HG02571 (cell line): Measurements from ENCODE around the gene TMEM17.
"Not testable (repeated sequence)": the region's sequence is repeated elsewhere in the genome, so short reads cannot be mapped to it uniquely, and the experiment has no call there.

Experiments
- ATAC-seq: cut with Tn5 transposase; IDR thresholded peaks from one replicate; pipeline ENCODE4 v1.9.1; 2021; ENCODE audit warnings: mild to moderate bottlenecking, moderate library complexity; ENCODE audit not compliant: unreplicated experiment

TMEM17 gene

DNA sequence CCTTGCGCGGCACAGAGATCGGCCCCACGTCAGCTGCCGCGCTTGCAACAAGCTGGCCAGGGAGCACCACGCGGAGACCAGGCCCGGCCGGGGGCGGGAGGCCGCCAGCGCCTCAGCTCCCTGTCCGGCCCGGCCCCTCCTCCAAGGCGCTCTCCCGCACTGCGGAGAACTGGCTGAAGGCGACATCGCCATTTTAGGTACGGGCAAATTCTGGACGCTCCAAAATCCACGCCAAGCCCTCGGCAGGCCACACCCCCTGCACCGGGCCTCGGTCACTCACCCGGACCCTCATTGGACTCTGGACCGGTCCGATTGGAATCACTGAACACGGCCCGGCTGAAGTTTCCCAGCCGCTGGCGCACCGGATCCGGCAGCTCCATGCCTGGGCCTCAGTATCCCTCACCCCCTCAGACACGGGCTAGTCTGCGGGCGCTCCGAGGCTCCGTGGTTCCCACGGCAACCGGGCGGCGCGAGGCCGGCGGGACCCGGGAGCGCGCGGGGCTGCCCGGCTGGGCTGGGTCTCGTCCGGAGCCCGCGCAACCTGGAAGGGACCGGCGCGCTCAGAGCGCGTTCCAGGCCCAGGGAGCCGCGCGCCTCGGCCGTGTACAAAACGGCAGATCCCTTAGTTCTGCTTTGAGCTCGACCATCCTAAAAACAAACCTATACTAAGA is at the start of gene TMEM17:
TSS of gene TMEM17 (minus strand) at position 446 of the 671 bp plus-strand sequence. CDS start at position 380, 66 bp downstream.
- peak; percentile 85 for ATAC-seq

DNA sequence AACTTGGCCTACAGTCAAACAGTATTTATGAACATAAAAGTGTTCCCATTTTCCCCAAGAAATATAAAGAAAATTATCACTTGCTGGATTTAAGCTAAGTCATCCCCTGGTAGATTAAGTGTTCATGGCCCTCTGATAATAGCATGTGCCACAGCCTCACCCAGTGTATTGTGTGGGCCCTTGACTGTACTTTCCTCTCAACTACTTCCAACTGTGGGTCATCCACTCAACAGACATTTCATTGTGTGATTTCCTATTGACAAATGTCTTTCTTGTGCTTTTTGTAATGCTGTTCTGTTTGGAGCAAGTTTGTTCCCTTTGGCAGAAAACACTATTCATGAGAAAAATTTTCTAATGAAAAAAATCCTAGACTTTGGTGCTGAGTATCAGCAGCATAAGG is 48.4 kb upstream of the TMEM17 start:
- ATAC-seq = no peak

DNA sequence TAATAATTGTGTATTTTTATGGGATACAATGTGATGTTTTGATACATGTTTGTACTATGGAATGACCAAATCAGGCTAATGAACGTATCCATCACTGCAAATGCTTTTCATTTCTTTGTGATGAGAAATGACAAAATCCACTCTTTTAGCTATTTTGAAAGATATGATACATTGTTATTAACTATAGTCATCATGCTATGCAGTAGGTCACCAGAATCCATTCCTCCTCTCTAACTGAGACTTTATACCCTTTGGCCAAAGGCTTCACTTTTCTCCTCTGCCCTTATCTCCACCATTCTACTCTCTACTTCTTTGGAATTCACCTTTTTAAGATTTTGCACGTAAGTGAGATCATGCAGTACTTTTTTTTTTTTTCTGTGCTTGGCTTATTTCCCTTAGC is 44.5 kb upstream of the TMEM17 start:
- no peak for ATAC-seq

DNA sequence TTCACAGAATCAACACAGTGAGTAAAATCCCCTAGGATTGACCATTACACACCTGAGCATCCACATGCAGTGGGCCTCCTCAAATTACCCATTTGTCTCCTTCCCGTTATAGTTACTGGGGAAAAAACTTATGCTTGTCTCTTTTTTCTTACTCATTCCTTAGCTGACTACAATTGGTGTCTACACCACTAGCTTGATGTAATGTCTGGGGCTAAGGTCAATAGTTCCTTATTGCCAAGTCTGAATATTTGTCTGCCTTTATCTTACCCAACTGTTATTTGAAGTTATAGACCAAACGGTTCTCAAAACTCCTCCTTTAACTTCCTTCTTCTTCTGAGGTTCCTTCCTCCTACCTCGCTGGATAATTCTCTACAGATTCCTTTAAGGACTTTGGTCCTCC is 41.9 kb upstream of the TMEM17 start:
- ATAC-seq = no peak

DNA sequence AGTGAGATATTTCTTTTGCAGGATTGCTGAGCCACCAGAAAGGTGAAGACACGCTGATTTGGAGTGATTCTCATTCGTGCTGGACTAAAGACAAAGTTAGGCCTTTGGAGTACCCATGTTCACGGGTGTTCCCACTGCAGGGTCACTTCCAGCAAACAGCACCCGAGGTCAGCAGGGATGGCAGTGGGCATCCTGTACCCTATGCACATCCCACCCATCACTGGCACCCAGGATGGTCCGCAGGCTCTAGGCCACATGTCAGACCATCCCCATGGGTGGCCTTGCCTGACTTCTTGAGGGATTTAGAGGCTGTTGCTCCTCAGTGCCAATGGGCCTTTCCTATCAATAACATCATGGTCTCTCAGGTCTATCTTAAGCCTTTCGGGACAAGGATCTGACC is 39.3 kb upstream of the TMEM17 start:
- no peak for ATAC-seq

- no peak for ATAC-seq
Observed at GRCh38 chr2:62540408-62541168, 34.6 kb upstream of the TMEM17 start.

- ATAC-seq = no peak
Observed at GRCh38 chr2:62539606-62540407, 33.8 kb upstream of the TMEM17 start.

- no peak for ATAC-seq
Observed at GRCh38 chr2:62538756-62539155, 32.8 kb upstream of the TMEM17 start.

GRCh38 chr2:62537814-62538213 is 31.8 kb upstream of the TMEM17 start:
- ATAC-seq = no peak

DNA sequence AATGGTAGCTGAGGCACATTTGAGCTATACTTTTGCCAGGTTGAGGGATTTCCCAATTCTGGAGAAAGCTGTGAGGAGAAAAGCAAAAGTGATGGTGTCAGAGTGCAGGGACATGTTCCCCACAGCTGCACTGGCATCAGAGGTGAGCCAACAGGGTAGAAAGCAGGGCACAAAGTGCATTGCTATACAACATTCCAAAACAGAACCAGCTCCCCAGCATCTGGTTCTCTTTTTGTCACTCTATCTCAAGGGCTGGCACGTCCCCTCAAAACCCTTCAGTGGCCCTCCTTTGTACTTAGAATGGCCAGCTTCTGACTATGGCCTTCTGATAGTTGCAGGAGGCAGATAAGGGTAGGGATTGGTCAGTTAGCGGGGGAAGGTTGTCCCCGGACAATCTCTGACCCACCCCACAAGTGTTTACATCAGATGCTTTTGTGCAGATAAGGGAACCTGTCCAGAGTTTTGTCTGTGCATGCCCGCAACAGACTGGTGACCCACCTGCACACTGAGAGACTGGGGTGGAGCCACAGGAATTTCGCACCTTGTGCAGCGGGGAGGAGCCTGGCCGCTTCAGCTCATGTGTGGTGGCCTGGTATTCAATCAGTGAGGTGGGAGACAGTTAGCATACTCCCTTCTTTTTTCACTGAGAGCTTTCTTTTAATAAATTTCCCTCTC is 31.0 kb upstream of the TMEM17 start:
- no peak for ATAC-seq

GRCh38 chr2:62535521-62535920 is 29.5 kb upstream of the TMEM17 start:
- ATAC-seq = not testable (repeated sequence)

GRCh38 chr2:62531594-62531993 is 25.6 kb upstream of the TMEM17 start:
- ATAC-seq = no peak

DNA sequence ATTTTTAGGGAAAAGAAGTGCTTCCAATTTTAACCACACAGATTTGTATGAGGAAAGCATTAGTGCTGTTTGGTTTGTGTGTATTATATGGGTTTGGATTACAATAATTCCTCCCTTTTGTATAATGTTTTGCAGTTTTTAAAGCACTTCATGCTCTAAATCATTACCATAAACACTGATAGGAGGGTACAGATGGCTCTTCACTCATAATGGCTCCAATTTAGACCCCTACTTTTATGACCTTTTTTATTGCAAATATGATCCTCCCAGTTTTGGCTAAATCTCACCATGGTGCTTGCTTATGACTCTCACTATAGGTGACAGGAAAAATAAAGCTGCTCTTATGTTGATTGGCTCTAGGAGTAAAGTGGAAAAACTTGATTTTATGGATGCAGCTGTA is 23.8 kb upstream of the TMEM17 start:
- ATAC-seq = no peak

DNA sequence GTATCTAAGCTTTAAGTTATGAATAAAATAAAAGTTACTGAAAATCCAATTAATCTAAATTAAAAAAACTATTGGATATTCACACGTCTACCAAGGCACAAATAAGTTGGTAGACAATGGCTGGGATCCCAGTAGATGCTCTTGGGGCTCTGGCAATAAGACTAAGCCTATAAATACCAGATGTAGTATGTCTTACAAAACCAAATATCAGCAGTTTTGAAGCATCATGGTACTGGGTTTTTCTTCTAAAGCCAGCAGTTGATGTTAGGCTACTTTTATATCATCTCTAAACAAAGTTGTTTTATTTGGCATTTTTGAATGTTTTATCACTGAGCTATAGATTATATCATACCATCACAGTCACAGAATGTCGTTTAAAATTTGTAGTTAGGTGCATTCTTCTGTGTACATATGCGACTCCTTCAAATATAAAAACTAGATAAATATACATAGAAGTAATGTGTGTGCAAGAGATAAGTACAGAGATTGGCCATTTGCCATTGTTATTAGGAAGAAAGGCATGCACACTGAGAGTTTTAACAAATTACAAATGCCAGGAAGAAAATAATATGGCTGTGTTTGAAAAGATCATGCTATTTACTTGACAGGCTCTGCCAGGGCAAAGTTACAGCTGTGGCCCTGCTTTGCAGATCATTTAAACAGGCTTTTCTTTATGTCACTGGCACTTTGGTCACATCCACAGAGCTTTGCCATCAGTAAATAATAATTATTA is 21.6 kb upstream of the TMEM17 start:
- ATAC-seq = no peak

DNA sequence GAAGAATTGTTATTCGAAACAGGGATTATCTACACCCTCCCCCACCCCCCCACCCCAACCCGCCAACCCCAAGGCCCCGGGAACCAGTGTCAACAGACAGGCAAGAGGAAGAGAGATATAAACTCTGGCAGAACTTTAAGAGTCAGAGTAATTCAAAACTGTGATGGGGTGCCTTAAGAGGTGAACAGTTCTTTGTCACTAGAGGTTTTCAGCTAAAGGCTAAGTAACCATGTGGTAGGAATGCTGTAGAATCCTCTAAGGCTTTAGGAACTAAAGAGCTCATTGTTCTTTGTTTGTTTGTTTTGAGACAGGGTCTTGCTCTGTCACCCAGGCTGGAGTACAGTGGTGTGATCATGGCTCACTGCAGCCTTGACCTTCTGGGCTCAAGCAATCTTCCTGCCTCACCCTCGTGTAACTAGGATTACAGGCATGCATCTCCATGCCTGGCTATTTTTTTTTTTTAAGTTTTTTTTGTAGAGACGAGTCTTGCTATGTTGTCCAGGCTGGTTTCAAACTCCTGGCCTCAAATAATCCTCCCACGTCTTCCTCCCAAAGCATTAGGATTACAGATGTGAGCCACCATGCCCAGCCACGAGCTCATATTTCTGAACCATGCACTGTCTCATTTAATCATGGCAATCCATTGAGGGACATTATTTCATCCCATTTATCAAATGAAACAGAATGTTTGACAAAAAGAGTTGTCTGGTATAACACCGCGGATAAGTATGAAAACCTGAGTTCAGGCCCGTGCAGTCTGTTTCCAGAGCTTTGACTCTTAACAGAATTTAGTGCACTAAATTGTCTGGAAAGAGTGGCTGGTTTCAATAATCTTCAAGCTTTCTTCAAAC is 20.8 kb upstream of the TMEM17 start:
- no peak for ATAC-seq

DNA sequence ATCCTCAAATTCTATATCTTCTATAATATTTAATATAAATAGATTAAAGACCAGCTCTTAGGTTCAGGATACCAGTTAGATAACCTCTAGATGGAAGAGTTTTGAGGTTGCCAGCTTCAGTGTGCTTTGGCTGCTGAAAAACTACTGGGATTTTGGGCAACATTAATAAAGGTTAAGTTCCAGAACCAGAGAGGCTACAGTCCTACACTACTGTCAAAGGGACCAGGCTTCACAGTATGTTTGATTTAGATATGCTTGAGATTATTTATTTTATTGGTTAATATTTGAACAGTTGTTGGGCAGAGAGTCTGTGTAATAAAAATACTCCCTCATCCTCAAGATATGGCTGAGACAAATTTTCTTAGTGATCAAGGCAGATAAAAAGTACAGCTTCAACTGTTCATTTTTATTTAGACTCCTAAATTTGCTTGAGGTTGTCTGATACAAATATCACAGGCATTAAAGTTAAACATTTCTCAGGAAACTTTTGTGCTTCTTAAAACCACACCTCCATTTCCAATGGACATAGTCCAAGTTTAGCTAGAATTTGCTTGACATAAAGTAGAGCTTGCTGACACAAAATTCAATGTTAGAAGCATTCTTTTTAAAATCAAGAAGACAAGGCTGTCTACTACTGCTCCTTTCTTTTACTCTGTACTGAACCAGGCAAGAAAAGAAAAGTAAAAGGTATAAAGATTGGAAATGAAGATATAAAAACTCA is 19.7 kb upstream of the TMEM17 start:
- no peak for ATAC-seq

DNA sequence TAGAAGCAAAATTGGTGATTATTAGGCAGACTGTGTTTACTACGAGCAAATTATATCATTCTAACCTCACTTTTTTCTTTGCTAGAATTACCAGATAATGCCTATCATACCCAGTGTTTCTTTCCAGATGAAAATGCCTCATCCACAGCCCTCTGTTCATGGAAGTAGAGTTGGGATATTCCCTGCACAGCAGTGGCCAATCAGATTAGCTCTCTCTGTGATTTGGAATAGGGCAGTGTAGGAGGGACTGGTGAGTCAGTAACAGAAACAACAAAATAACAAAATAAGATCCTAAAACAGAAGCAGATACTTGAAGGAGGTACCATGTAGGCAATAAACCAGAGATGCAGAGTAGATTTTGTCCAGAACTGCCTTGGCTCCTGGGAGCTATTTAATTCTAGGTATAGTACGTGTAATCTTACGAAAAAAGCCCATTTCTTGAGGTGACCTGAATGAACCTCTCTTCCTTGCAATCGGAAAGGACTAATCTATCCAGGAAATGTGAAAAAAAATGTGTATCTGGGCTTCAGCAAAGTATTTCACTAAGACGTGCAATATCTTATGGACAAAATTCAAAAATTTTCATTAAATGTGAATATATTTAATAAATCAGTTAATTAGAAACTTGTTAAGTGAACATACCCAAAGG is 18.4 kb upstream of the TMEM17 start:
- ATAC-seq = no peak

DNA sequence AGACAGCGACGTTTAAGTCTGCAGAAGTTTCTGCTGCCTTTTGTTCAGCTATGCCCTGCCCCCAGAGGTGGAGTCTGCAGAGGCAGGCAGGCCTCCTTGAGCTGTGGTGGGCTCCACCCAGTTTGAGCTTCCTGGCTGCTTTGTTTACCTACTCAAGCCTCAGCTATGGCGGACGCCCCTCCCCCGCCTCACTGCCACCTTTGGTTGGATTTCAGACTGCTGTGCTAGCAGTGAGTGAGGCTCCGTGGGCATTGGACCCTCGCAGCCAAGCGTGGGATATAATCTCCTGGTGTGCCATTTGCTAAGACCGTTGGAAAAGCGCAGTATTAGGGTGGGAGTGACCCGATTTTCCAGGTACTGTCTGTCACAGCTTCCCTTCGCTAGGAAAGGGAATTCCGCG is 15.1 kb upstream of the TMEM17 start:
- ATAC-seq = not testable (repeated sequence)
